ENCODE data around the gene PBX4. TPM values are rescaled to one million over a fixed set of nuclear protein-coding genes. Genes with fewer than 3 reads are reported as not detected.
A peak's percentile ranks its signal among the peaks of the same experiment; 100 is the strongest.

The PBX4 gene
- total and polyA plus RNA-seq, 10 of the 15 experiments (the other 5 are each of a cell fraction or from before 2014, with no cell fraction given) = 0.18 to 17.3 (median 4.2) TPM

DNA sequence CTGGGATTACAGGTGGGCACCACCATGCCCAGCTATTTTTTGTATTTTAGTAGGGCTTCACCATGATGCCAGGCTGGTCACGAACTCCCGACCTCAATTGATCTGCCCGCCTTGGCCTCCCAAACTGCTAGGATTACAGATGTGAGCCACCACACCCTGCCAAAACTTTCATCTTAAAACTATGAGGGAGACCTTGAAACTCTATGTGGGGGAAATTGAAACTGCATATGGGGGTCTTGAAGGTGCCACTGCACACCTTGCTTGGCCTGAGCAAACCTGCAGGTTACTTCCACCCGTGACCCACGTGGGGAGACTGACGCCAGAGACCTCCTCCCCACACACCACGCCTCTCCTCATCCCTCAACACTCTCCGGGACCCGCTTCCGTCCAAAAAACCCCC is 64.8 kb downstream of the PBX4 start (continued):
- TF ChIP-seq MYC (IDR thresholded peaks at IDR 0.05; ENCODE audit: insufficient read depth, insufficient read length, insufficient replicate concordance, low read length, severe bottlenecking) = no peak
- no peak for TF ChIP-seq EP300 (IDR thresholded peaks at IDR 0.05; ENCODE audit: borderline replicate concordance in 1 of 2, control insufficient read depth in 1 of 2, low read depth in 2 of 2, low read length in 2 of 2)
- no peak for TF ChIP-seq MTA2 (IDR thresholded peaks at IDR 0.05; ENCODE audit: low read depth)

DNA sequence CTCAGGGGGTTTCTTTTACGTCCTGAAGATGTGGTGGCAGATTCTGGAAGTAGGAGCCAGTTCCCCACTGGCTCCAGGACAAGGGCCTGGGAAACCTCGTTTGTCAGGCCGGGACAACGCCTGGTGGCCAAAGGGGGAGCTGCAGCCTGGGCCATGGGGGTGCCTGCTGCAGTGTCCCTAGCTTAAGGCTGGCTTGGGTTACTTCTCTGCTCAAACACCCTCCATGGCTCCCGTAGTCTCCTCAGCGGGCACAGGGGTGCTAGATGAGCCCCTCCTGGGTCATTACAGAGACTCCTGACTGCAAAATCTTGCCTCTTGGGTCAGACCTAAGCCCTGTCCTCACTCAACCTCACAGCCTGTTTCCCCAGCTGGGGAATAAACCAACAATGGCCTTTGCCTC is 65.7 kb downstream of the PBX4 start:
- Histone ChIP-seq H3K9ac (ENCODE audit: control insufficient read depth, insufficient read depth, low read length) (no peak overlapping the region), H3K36me3 (ENCODE audit: control insufficient read depth in 2 of 2, insufficient read depth in 2 of 2, low read length in 1 of 2) (no peaks in the 10 kb centered on the region), H2AFZ (ENCODE audit: control insufficient read depth, low read depth, low read length) (no peak overlapping the region), H3K4me1 (ENCODE audit: control insufficient read depth, insufficient read depth, low read length) (no peaks in the 10 kb centered on the region), H3K27ac (ENCODE audit: control insufficient read depth, insufficient read depth) (no peak overlapping the region), H3K79me2 (ENCODE audit: control insufficient read depth, insufficient read depth, low read length) (no peaks in the 10 kb centered on the region), H3K4me2 (ENCODE audit: control insufficient read depth, insufficient read depth) (no peak overlapping the region), H4K20me1 (ENCODE audit: control insufficient read depth, insufficient read depth) (no peaks in the 10 kb centered on the region), H3K9me3 (replicated peaks; ENCODE audit: control insufficient read depth, insufficient read depth, low read length) (no peaks in the 10 kb centered on the region), H3K27me3 (replicated peaks in 1 of 2; ENCODE audit: control insufficient read depth in 2 of 2, insufficient read depth in 2 of 2, low read length in 1 of 2) (no peaks in the 10 kb centered on the region), H3K4me3 (no peak overlapping the region)
- POLR2A ChIA-PET = interaction anchor here (1.1 kb wide), 1 partner anchor 9 kb away, joined by 3 read pairs; no protein-coding TSS in a partner anchor
- intact Hi-C loops (cut with micrococcal nuclease; ENCODE audit: unreplicated experiment) (no loop called here), in situ Hi-C loops (cut with MboI) (no loop called here)
- TF ChIP-seq KAT2A (conservative IDR thresholded peaks at IDR 0.05; ENCODE audit: control insufficient read depth, low read depth, low read length) (no peak), EZH2 (IDR thresholded peaks at IDR 0.05; ENCODE audit: borderline replicate concordance, control insufficient read depth, low read depth, low read length) (no peak), RAD21 (IDR thresholded peaks at IDR 0.05; ENCODE audit: insufficient read depth, low read depth, low read length) (peak; percentile 31; the same call in 1 of the 2 replicates), EED (IDR thresholded peaks at IDR 0.05; ENCODE audit: low read depth) (no peak), SMC3 (IDR thresholded peaks at IDR 0.05; ENCODE audit: borderline replicate concordance, low read length) (peak; percentile 14; the same call in 1 of the 2 replicates), SMARCA5 (IDR thresholded peaks at IDR 0.05) (no peak), DPF2 (IDR thresholded peaks at IDR 0.05) (no peak), LARP7 (IDR thresholded peaks at IDR 0.05) (no peak)
- TF ChIP-seq, protein P1, sequence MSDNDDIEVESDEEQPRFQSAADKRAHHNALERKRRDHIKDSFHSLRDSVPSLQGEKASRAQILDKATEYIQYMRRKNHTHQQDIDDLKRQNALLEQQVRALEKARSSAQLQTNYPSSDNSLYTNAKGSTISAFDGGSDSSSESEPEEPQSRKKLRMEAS (IDR thresholded peaks at IDR 0.05; ENCODE audit: low read depth, low read length) = no peak
- TF ChIP-seq, protein P2, sequence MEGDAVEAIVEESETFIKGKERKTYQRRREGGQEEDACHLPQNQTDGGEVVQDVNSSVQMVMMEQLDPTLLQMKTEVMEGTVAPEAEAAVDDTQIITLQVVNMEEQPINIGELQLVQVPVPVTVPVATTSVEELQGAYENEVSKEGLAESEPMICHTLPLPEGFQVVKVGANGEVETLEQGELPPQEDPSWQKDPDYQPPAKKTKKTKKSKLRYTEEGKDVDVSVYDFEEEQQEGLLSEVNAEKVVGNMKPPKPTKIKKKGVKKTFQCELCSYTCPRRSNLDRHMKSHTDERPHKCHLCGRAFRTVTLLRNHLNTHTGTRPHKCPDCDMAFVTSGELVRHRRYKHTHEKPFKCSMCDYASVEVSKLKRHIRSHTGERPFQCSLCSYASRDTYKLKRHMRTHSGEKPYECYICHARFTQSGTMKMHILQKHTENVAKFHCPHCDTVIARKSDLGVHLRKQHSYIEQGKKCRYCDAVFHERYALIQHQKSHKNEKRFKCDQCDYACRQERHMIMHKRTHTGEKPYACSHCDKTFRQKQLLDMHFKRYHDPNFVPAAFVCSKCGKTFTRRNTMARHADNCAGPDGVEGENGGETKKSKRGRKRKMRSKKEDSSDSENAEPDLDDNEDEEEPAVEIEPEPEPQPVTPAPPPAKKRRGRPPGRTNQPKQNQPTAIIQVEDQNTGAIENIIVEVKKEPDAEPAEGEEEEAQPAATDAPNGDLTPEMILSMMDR (IDR thresholded peaks at IDR 0.05 in 2 of 3, conservative IDR thresholded peaks at IDR 0.05 in 1 of 3; ENCODE audit: control insufficient read depth in 2 of 3, extremely low read depth in 1 of 3, insufficient read depth in 1 of 3, low read depth in 3 of 3, low read length in 3 of 3) = peak; percentile 49 to 83 (median 56)
- RAD21 ChIA-PET (ENCODE audit: unreplicated experiment) = interaction anchor here (3.1 kb wide), 1 partner anchor 20 kb away, joined by 18 read pairs; no protein-coding TSS in a partner anchor
- BruUV-seq (replicated peaks) = no TSS peak
- CTCF ChIA-PET = interaction anchor here (0.9 to 7.2 kb wide), 8 partner anchors 16 to 109 kb away, joined by 3 to 50 read pairs (median 5); no protein-coding TSS in a partner anchor
- SMC1A ChIA-PET (ENCODE audit: uncharacterized antibody, unreplicated experiment) = no interaction called here
- DNase-seq (ENCODE audit: low read depth, low spot score) = no peak
- FAIRE-seq = no peak
- 21% methylated on average over 6 of the region's 6 CpGs for WGBS (ENCODE audit: insufficient coverage, insufficient replicate concordance, low lambda C conversion rate, missing lambda C conversion rate)
- peak; percentile 75 for ATAC-seq
